C4-2B (cell line): ENCODE data around the gene ILKAP.

Experiments used
- CTCF ChIP-seq: fragments of 450-650 bp; conservative IDR thresholded peaks from 2 replicates; pipeline ENCODE4 v1.5.1; 2017; ENCODE audit warnings: mild to moderate bottlenecking
- ZFX ChIP-seq: fragments of 450-650 bp; IDR thresholded peaks from 2 replicates; pipeline ENCODE4 v1.6.1; 2017

- TF ChIP-seq CTCF (no peak), ZFX (no peak)
Observed at GRCh38 chr2:238137885-238138284, 65.6 kb downstream of the ILKAP start.
